Left lung (tissue), 10 donors: Measurements from ENCODE around the gene SHISA6. TPM values are rescaled to one million over a fixed set of nuclear protein-coding genes. Genes with fewer than 3 reads are reported as not detected.

ENCODE experiments used
- ATAC-seq: fragments of 200-7000 bp; cut with Tn5 transposase; one replicate; pipeline ENCODE4 v1.9.1; 2020; ENCODE audit warnings: moderate library complexity
- DNase-seq, 4 donors: peaks; one replicate each; pipeline ENCODE4 v3.0.0-alpha.2; 2013 to 2020
- H3K27ac ChIP-seq, 2 donors: fragments of 200-600 bp; sonication (generic) in 1 of 2; one replicate each; pipeline versions ENCODE4 v1.5.0 to v1.8.0; 2020 to 2021
- H3K27me3 ChIP-seq, 2 donors: fragments of 200-600 bp; sonication (generic) in 1 of 2; one replicate each; pipeline versions ENCODE4 v1.5.0 to v1.8.0; 2020 to 2021
- H3K36me3 ChIP-seq, 2 donors: fragments of 200-600 bp; sonication (generic) in 1 of 2; one replicate each; pipeline versions ENCODE4 v1.5.0 to v1.8.0; 2020 to 2021
- H3K4me1 ChIP-seq, 2 donors: fragments of 200-600 bp; one replicate each; pipeline ENCODE4 v1.8.0; 2021
- H3K4me3 ChIP-seq, 2 donors: fragments of 200-600 bp; sonication (generic) in 1 of 2; one replicate each; pipeline versions ENCODE4 v1.5.0 to v1.8.0; 2020 to 2021; ENCODE audit warnings: mild to moderate bottlenecking in 1 of 2
- H3K9me3 ChIP-seq, 2 donors: fragments of 200-600 bp; sonication (generic) in 1 of 2; one replicate each; pipeline versions ENCODE4 v1.5.0 to v1.8.0; 2020 to 2021
- intact Hi-C, 2 donors: fragments of 100-400 bp; cut with DNase I; formaldehyde crosslinking; loops; one replicate each; pipeline versions ENCODE4 v1.11.2 to v1.14.2; 2022
- polyA plus RNA-seq, 6 donors: library from polyadenylated mRNA; unstranded; fragments of 120-200 nt; gene quantifications; one replicate each; pipeline ENCODE4 v1.2.1, GENCODE V29; 2013; ENCODE audit not compliant: insufficient read length in 6 of 6
- total RNA-seq, 2 donors: library from RNA; stranded (reverse); fragmentation: NEBNext Ultra II Directional; extraction: Animal tissue kit (Norgen Biotek cat#: 25700); gene quantifications; one replicate each; pipeline ENCODE4 v1.2.1, GENCODE V29; 2021
- TF ChIP-seq, protein P1 (sequence below), 2 donors: fragments of 200-600 bp; sonication (generic) in 1 of 2; IDR thresholded peaks; one replicate each; pipeline versions ENCODE4 v1.5.0 to v1.8.0; 2021; ENCODE audit warnings: antibody characterized with exemption in 2 of 2
- donor health status: DM: no; HTN: yes; CAD: no.
- donor health status: DM: no; HTN: no; CAD: no.

Gene SHISA6
- total and polyA plus RNA-seq, 8 donors = 0.06 to 0.38 (median 0.19) TPM; not detected in 1

GRCh38 chr17:11486101-11486867 lies 245.3 kb downstream of the SHISA6 start:
- Histone ChIP-seq H3K9me3 (no peaks in the 10 kb centered on the region), H3K27me3 (no peaks in the 10 kb centered on the region), H3K36me3 (no peaks in the 10 kb centered on the region), H3K4me3 (no peak overlapping the region), H3K27ac (no peak overlapping the region), H3K4me1 (no peaks in the 10 kb centered on the region)
- ATAC-seq = peak; percentile 59
- intact Hi-C loops = no loop called here
- DNase-seq = peak in 1 of 4 donors; percentile 18
- TF ChIP-seq, protein P1, sequence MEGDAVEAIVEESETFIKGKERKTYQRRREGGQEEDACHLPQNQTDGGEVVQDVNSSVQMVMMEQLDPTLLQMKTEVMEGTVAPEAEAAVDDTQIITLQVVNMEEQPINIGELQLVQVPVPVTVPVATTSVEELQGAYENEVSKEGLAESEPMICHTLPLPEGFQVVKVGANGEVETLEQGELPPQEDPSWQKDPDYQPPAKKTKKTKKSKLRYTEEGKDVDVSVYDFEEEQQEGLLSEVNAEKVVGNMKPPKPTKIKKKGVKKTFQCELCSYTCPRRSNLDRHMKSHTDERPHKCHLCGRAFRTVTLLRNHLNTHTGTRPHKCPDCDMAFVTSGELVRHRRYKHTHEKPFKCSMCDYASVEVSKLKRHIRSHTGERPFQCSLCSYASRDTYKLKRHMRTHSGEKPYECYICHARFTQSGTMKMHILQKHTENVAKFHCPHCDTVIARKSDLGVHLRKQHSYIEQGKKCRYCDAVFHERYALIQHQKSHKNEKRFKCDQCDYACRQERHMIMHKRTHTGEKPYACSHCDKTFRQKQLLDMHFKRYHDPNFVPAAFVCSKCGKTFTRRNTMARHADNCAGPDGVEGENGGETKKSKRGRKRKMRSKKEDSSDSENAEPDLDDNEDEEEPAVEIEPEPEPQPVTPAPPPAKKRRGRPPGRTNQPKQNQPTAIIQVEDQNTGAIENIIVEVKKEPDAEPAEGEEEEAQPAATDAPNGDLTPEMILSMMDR (IDR thresholded peaks at IDR 0.05) = no peak

- ATAC-seq = no peak
Measured at GRCh38 chr17:11486868-11487310, 245.9 kb downstream of the SHISA6 start.

GRCh38 chr17:11487469-11487868 lies 246.5 kb downstream of the SHISA6 start:
- Histone ChIP-seq H3K27ac (no peak overlapping the region), H3K27me3 (no peaks in the 10 kb centered on the region), H3K9me3 (no peaks in the 10 kb centered on the region), H3K36me3 (no peaks in the 10 kb centered on the region), H3K4me1 (no peaks in the 10 kb centered on the region), H3K4me3 (no peak overlapping the region)
- TF ChIP-seq, protein P1 (IDR thresholded peaks at IDR 0.05) = no peak
- intact Hi-C loops = no loop called here
- ATAC-seq = no peak
- DNase-seq = no peak

More at GRCh38 chr17:11486868-11487310, 245.9 kb downstream of the SHISA6 start:
- intact Hi-C loops = no loop called here
- no peak overlapping the region for H3K4me3 ChIP-seq
- H3K36me3 ChIP-seq = no peaks in the 10 kb centered on the region
- H3K27ac ChIP-seq = no peak overlapping the region
- H3K4me1 ChIP-seq = no peaks in the 10 kb centered on the region
- DNase-seq = no peak
- TF ChIP-seq, protein P1 (IDR thresholded peaks at IDR 0.05) = no peak
- no peaks in the 10 kb centered on the region for H3K9me3 ChIP-seq
- no peaks in the 10 kb centered on the region for H3K27me3 ChIP-seq

DNA sequence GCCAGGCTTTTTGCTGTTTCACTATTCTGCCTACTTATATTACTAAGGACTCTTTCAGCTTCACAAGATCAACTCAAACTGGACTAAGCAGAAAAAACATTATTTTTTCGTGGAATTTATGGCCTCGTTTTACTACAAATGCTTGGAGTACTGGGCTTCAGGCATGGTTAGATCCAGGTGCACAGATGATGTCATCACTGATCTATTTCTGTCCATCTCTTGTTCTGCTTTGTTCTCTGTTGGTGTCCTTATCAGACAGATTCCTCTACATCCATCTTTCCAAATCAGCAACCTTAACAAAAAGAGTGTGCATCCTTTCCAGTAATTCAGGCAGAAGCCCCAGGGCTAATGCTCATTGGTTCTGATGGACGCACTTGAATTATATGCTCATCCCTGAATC lies 247.4 kb downstream of the SHISA6 start:
- no peak for ATAC-seq
- intact Hi-C loops = no loop called here
- Histone ChIP-seq H3K36me3 (no peaks in the 10 kb centered on the region), H3K9me3 (no peaks in the 10 kb centered on the region), H3K4me3 (no peak overlapping the region), H3K4me1 (no peaks in the 10 kb centered on the region), H3K27ac (no peak overlapping the region), H3K27me3 (no peaks in the 10 kb centered on the region)
- DNase-seq = no peak
- TF ChIP-seq, protein P1 (IDR thresholded peaks at IDR 0.05) = no peak

DNA sequence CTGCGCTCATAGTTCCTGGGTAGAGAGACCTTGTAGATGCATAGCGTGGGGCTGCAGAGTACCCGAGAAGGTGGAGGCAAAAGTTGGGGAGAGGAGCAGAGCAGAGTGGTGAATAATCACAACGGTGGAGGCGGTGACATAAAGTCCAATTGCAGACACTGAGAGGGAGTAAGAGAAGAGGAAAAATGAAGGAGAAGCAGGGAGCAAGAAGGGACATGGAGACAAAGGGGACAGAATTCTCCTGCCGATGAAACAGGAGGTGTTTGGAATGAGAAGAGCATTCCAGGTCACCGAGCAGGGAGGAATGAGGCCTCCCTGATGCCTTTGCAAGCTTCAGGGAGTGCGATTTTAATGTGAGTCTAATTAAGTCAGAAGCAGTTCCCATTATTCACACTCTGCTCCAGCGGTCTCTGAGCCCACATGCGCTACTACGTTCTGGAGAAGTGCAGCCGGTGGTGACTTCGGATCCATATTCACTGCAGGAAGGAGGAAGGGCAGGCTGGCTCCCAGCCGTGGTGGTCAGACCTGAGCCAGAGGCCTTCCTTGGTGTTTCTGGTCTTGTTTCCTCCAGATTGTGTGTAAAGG lies 249.2 kb downstream of the SHISA6 start:
- no peak for ATAC-seq
- H3K27ac ChIP-seq = no peak overlapping the region

More for the DNA sequence above, 249.2 kb downstream of the SHISA6 start:
- H3K36me3 ChIP-seq = no peaks in the 10 kb centered on the region
- no peak overlapping the region for H3K4me3 ChIP-seq
- H3K27me3 ChIP-seq = no peaks in the 10 kb centered on the region
- H3K4me1 ChIP-seq = no peaks in the 10 kb centered on the region
- TF ChIP-seq, protein P1 (IDR thresholded peaks at IDR 0.05) = no peak
- DNase-seq = no peak
- H3K9me3 ChIP-seq = peaks cover 0 to under 1% of the 10 kb centered on the region in 2 donors
- intact Hi-C loops = no loop called here
